ENCODE measurements around the gene CYP2B6. TPM values are rescaled to one million over a fixed set of nuclear protein-coding genes. Genes with fewer than 3 reads are reported as not detected.
A peak's percentile ranks its signal among the peaks of the same experiment; 100 is the strongest.
"Not testable (repeated sequence)": the region's sequence is repeated elsewhere in the genome, so short reads cannot be mapped to it uniquely, and the experiment has no call there.

CYP2B6 gene
- total RNA-seq = 0.27 TPM
- long read RNA-seq = 0 reads

DNA sequence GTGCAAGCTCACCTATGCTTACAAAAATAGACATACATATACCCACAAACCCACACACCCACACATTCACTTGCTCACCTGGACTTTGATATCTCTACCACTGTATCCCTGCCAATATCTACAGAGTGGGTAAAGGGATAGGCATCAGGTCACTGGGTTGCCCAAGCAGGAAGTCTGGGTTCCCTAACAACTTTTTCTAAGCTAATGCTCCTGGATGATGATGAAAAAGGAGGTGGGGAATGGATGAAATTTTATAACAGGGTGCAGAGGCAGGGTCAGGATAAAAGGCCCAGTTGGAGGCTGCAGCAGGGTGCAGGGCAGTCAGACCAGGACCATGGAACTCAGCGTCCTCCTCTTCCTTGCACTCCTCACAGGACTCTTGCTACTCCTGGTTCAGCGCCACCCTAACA, at the start of gene CYP2B6:
Gene CYP2B6, plus strand, starts transcription at position 311 of the 410 bp plus-strand sequence. Its CDS starts 24 bp downstream, at position 335.
- ATAC-seq (ENCODE audit: poor library complexity) (no peak), DNase-seq (no peak)
- intact Hi-C loops (cut with DNase I) = no loop called here

DNA sequence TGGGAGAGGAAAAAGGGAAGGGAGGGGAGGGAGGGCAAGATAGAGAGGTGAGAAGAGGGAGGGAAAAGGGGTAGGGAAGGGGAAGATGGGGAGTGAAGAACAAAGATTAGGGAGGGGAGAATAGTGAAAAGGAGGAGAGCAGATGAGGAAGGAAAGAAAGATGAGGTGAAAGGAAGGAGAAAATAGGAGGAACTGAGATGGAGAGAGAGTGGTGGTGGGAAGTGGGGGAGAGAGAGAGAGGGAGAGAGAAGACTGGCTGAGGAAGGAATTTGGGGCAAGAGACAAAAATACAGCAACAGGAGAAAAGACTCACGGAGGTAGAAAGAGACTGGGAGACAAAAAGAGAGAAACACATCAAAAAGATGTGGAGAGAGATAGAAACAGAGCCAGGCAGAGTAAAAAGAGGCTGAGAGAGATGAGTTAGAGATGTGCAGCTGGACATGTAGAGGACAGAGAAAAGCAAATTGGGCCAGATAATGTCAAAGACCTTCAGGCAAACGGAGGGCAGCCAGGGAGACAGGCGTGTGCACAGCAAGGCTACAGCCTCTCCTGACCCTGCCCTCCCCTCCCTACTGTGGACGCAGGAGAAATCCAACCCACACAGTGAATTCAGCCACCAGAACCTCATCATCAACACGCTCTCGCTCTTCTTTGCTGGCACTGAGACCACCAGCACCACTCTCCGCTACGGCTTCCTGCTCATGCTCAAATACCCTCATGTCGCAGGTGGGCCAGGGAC, 49.4 kb upstream of the CYP2B6 start:
- DNase-seq = no peak
- intact Hi-C loops (cut with DNase I) = no loop called here
- no peak for ATAC-seq (ENCODE audit: poor library complexity)

DNA sequence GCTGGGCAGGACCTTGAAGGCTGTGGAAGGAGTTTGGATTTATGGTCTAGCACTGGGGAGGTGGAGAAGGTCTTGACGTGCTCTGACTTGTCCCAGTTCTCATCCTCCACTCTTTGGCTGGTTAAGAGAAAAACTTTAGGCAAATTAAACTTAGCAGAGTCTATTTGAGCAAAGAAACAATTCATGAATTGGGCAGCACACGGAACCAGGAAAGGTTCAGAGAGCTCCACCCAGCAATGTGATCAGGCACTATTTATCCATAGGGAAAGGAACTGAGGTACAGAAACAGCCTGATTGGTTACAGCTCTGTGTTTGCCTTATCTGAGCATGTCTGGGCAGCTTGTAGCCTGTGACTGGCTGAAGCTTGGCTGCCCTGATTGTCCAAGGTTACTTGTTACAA, 45.4 kb upstream of the CYP2B6 start:
- intact Hi-C loops (cut with DNase I) = no loop called here

DNA sequence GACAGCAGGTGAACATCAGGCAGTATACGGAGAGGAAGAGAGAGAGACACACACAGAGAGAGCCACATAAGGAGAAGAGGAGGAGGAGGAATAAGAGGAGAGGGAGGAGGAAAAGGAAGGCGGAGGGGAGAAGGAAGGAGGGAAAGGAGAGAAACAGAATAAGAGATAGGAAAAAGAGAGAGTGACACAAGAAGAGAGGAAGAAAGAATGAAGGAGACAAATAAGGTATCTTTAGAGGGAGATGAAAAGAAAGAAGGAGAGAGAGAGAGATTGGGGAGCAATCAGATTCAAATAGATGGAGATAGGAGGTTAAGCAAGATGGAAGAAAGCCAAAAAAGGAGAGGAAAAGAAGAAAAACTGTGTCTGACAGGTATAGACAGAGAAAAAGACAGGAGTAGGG, 44.0 kb upstream of the CYP2B6 start:
- ATAC-seq (ENCODE audit: poor library complexity) = no peak
- intact Hi-C loops (cut with DNase I) = no loop called here
- DNase-seq = no peak

More for the DNA sequence above, 45.4 kb upstream of the CYP2B6 start:
- no peak for DNase-seq
- ATAC-seq (ENCODE audit: poor library complexity) = no peak

- DNase-seq (no peak), ATAC-seq (ENCODE audit: poor library complexity) (no peak)
- intact Hi-C loops (cut with DNase I) = no loop called here
Measured at GRCh38 chr19:40947573-40947972, 43.5 kb upstream of the CYP2B6 start.

DNA sequence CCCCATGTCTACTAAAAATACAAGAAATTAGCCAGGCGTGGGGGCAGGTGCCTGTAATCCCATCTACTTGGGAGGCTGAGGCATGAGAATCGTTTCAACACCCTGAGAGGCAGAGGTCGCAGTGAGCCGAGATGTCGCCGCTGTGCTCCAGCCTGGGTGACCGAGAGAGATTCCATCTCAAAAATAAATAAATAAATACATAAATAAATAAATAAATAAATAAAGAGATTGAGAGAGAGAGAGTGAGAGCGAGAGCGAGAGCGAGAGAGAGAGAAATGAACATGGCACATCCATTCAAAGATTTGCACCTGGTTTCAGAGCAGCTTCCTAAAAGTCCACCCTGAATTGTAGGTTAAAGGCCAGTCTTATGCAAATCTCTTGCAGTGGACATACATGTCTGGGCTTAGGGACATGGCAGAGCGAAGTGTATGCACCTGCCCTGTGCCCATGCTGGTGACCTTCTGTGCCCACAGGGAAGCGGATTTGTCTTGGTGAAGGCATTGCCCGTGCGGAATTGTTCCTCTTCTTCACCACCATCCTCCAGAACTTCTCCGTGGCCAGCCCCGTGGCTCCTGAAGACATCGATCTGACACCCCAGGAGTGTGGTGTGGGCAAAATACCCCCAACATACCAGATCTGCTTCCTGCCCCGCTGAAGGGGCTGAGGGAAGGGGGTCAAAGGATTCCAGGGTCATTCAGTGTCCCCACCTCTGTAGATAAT, 42.3 kb upstream of the CYP2B6 start:
- intact Hi-C loops (cut with DNase I) = no loop called here
- no peak for ATAC-seq (ENCODE audit: poor library complexity)
- DNase-seq = no peak

- DNase-seq (no peak), ATAC-seq (ENCODE audit: poor library complexity) (no peak)
- intact Hi-C loops (cut with DNase I) = no loop called here
Measured at GRCh38 chr19:40954573-40954972, 36.5 kb upstream of the CYP2B6 start.

DNA sequence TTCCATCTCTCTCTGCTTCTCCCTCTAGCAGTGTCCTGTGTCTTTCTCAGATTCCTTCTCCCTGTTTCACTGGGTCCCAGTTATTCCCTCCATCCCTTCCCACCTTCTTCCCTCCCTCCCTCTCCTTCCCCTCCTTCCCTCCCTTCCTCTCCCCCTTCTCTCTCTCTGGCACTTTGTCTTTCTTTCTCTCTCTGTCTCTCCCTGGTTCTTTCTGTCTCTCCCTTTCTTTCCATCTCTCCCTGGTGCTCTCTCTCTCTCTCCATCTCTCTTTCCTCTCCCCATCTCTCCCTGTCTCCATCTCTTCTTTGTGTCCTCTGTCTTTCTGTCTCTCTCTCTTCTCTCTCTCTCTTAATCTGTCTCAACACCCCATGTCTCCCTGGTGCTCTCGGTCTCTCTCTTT, 31.7 kb upstream of the CYP2B6 start:
- DNase-seq (no peak), ATAC-seq (ENCODE audit: poor library complexity) (no peak)
- intact Hi-C loops (cut with DNase I) = no loop called here

DNA sequence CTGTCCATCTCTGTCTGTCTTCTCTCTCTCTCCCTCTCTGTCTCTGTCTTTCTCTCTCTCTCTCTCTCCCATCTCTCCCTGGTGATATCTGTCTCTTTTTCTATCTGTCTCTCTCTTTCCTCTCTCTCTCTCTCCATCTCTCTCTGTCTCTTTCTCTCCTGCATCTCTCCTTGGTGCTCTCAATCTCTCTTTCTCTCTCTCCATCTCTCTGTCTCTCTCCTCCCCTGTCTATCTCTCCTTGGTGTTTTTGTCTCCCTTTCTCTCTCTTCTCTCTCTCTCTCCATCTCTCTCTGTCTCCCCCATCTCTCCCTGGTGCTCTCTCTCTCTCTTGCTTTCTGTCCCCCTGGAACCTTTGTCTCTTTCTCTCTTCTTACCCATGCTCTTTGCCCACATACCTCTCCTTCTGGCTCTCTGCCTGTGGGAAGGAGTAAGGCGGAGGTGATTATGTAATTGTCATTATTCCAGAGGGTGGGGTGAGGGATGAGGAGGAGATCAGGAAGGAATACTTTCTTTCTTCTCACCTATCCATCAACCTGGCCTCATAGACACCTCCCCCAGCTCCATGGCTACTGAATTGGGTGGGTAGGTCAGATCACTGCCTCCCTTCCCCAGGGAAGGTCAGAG, 30.9 kb upstream of the CYP2B6 start:
- intact Hi-C loops (cut with DNase I) = no loop called here
- ATAC-seq (ENCODE audit: poor library complexity) (no peak), DNase-seq (no peak)

- DNase-seq (no peak), ATAC-seq (ENCODE audit: poor library complexity) (no peak)
- intact Hi-C loops (cut with DNase I) = no loop called here
Measured at GRCh38 chr19:40960780-40961179, 30.3 kb upstream of the CYP2B6 start.

DNA sequence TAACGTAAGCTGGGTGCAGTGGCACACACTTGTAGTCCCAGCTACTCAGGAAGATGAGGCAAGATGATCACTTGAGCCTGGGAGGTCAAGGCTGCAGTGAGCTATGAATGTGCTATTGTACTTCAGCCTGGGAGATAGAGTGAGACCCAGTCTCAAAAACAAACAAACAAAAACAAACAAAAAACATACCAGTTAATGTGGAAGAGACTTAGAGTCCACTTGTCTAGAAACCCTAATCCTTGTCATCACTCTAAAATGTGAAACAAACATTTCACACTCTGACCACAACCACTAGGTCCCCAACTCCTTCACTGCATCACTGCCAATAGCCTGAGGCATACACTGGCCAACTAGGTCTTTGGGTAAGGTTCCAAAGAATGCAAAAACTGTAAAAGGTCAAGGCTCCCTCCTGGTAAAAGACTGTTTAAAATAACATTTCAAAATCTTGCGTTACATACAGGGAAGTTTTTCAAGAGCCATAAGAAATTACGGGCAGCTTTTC, 28.6 kb upstream of the CYP2B6 start:
- intact Hi-C loops (cut with DNase I) = no loop called here
- DNase-seq (no peak), ATAC-seq (ENCODE audit: poor library complexity) (no peak)

DNA sequence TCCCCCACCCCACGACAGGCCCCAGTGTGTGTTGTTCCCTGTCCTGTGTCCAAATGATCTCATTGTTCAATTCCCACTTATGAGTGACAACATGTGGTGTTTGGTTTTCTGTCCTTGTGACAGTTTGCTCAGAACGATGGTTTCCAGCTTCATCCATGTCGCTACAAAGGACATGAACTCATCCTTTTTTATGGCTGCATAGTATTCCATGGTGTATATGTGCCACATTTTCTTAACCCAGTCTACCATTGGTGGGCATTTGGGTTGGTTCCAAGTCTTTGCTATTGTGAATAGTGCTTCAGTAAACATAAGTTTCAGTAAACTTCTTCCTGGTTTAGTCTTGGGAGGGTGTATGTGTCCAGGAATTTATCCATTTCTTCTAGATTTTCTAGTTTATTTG, 26.7 kb upstream of the CYP2B6 start:
- ATAC-seq (ENCODE audit: poor library complexity); intact Hi-C loops (cut with DNase I); DNase-seq: not testable (repeated sequence)

DNA sequence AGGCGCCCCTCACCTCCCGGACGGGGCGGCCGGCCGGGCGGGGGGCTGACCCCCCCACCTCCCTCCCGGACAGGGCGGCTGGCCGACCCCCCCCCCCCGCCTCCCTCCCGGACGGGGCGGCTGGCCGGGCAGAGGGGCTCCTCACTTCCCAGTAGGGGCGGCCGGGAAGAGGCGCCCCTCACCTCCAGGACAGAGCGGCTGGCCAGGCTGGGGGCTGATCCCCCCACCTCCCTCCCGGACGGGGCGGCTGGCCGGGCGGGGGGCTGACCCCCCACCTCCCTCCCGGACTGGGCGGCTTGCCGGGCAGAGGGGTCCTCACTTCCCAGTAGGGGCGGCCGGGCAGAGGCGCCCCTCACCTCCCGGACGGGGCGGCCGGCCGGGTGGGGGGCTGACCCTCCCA, 25.7 kb upstream of the CYP2B6 start:
- DNase-seq; intact Hi-C loops (cut with DNase I); ATAC-seq (ENCODE audit: poor library complexity): not testable (repeated sequence)

- intact Hi-C loops (cut with DNase I); ATAC-seq (ENCODE audit: poor library complexity); DNase-seq: not testable (repeated sequence)
Measured at GRCh38 chr19:40966591-40966990, 24.5 kb upstream of the CYP2B6 start.

GRCh38 chr19:40968065-40968464, 23.0 kb upstream of the CYP2B6 start:
- DNase-seq; intact Hi-C loops (cut with DNase I); ATAC-seq (ENCODE audit: poor library complexity): not testable (repeated sequence)

DNA sequence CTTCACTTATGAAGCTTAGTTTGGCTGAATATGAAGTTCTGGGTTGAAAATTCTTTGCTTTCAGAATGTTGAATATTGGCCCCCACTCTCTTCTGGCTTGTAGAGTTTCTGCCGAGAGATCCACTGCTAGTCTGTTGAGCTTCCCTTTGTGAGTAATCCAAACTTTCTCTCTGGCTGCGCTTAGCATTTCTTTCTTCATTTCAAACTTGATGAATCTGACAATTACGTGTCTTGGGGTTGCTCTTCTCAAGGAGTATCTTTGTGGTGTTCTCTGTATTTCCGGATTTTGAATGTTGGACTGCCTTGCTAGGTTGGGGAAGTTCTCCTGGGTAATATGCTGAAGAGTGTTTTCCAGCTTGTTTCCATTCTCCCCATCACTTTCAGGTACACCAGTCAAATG, 21.4 kb upstream of the CYP2B6 start:
- ATAC-seq (ENCODE audit: poor library complexity); DNase-seq: not testable (repeated sequence)
- intact Hi-C loops (cut with DNase I) = loop anchor here (5.0 kb wide), 1 partner anchor 173 kb away; no protein-coding TSS in a partner anchor

DNA sequence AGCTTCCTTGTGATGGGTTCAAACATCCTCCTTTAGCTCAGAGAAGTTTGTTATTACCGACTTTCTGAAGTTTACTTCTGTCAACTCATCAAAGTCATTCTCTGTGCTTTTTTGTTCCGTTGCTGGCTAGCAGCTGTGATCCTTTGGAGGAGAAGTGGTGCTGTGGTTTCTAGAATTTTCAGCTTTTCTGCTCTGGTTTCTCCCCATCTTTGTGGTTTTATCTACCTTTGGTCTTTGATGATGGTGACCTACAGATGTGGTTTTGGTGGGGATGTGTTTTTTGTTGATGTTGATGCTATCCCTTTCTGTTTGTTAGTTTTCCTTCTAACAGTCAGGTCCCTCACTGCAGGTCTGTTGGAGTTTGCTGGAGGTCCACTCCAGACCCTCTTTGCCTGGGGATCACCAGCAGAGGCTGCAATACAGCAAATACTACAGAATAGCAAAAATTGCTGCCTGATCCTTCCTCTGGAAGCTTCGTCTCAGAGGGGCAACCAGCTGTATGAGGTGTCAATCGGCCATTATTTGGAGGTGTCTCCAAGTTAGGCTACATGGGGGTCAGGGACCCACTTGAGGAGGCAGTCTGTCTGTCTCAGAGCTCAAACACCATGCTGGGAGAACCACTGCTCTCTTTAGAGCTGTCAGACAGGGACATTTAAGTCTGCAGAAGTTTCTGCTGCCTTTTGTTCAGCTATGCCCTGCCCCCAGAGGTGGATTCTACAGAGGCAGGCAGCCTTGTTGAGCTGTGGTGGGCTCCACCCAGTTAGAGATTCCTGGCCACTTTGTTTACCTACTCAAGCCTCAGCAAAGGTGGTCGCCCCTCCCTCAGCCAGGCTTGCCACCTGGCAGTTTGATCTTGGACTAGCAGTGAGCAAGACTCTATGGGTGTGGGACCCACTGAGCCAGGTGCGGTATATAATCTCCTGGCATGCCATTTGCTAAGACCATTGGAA, 20.4 kb upstream of the CYP2B6 start:
- not testable (repeated sequence) for ATAC-seq (ENCODE audit: poor library complexity); DNase-seq
- intact Hi-C loops (cut with DNase I) = loop anchor here (5.0 kb wide), 1 partner anchor 172 kb away; no protein-coding TSS in a partner anchor

DNA sequence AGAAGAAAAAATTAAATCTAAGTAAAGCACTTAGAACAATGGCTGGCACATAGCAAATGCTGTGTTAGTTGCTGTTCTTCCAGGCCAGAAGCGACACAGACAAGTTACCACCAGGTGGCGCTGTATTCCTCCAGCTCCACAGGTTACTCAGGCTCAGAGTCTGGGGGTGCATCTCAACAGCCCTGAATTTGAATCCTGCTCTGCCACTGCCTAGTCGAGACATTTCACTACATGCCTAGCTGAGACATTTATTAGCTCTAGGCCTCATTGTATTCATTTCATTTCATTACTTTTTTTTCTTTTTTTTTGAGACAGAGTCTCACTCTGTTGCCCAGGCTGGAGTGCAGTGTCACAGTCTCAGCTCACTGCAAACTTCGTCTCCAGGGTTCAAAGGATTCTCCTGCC, 16.4 kb upstream of the CYP2B6 start:
- intact Hi-C loops (cut with DNase I) = loop anchor here (5.0 kb wide), 1 partner anchor 168 kb away; no protein-coding TSS in a partner anchor
- peak; percentile 62 for ATAC-seq (ENCODE audit: poor library complexity)
- peak; percentile 70 for DNase-seq

Measured in Right ventricle myocardium superior (tissue), 1 donor.